ENCODE data around the gene KLHL9.

The KLHL9 gene

GRCh38 chr9:21348430-21348970 is 13.3 kb upstream of the KLHL9 start:
- DNase-seq (ENCODE audit: low read depth, low spot score): no peak
- H3K4me3 ChIP-seq (ENCODE audit: low read length): no peak overlapping the region
- no peaks in the 10 kb centered on the region for H3K27me3 ChIP-seq (ENCODE audit: control insufficient read depth, insufficient read depth, low read length)
- no peaks in the 10 kb centered on the region for H3K9me3 ChIP-seq (ENCODE audit: control insufficient read depth, insufficient read depth, low read length)
- WGBS (ENCODE audit: insufficient coverage, insufficient read length): no CpG with 5 or more reads among the region's 3 CpGs
- no peaks in the 10 kb centered on the region for H3K36me3 ChIP-seq (ENCODE audit: control insufficient read depth, insufficient read depth, low read length)
- H3K27ac ChIP-seq (ENCODE audit: low read length): no peak overlapping the region
- H3K4me1 ChIP-seq (ENCODE audit: control insufficient read depth, insufficient read depth, low read length): no peaks in the 10 kb centered on the region

- Histone ChIP-seq H3K36me3 (ENCODE audit: control insufficient read depth, insufficient read depth, low read length) (no peaks in the 10 kb centered on the region), H3K9me3 (ENCODE audit: control insufficient read depth, insufficient read depth, low read length) (no peaks in the 10 kb centered on the region), H3K27me3 (ENCODE audit: control insufficient read depth, insufficient read depth, low read length) (no peaks in the 10 kb centered on the region), H3K4me3 (ENCODE audit: low read length) (no peak overlapping the region), H3K4me1 (ENCODE audit: control insufficient read depth, insufficient read depth, low read length) (no peaks in the 10 kb centered on the region), H3K27ac (ENCODE audit: low read length) (no peak overlapping the region)
- WGBS (ENCODE audit: insufficient coverage, insufficient read length): no CpG with 5 or more reads among the region's 4 CpGs
- no peak for DNase-seq (ENCODE audit: low read depth, low spot score)
Measured at GRCh38 chr9:21340735-21341134, 5.5 kb upstream of the KLHL9 start.

- Histone ChIP-seq H3K4me1 (ENCODE audit: control insufficient read depth, insufficient read depth, low read length) (peaks cover 4% of the 10 kb centered on the region; the same call in 1 of the 2 replicates), H3K9me3 (ENCODE audit: control insufficient read depth, insufficient read depth, low read length) (no peaks in the 10 kb centered on the region), H3K27me3 (ENCODE audit: control insufficient read depth, insufficient read depth, low read length) (no peaks in the 10 kb centered on the region), H3K36me3 (ENCODE audit: control insufficient read depth, insufficient read depth, low read length) (no peaks in the 10 kb centered on the region), H3K4me3 (ENCODE audit: low read length) (no peak overlapping the region), H3K27ac (ENCODE audit: low read length) (no peak overlapping the region)
- DNase-seq (ENCODE audit: low read depth, low spot score): no peak
Measured at GRCh38 chr9:21336457-21336856, 1.3 kb upstream of the KLHL9 start.

GRCh38 chr9:21333226-21333625 is 2.0 kb downstream of the KLHL9 start:
- DNase-seq (ENCODE audit: low read depth, low spot score): no peak
- no CpG with 5 or more reads among the region's 2 CpGs for WGBS (ENCODE audit: insufficient coverage, insufficient read length)
- no peak overlapping the region for H3K4me3 ChIP-seq (ENCODE audit: low read length)
- H3K4me1 ChIP-seq (ENCODE audit: control insufficient read depth, insufficient read depth, low read length): peaks cover 4% of the 10 kb centered on the region; the same call in 1 of the 2 replicates
- H3K36me3 ChIP-seq (ENCODE audit: control insufficient read depth, insufficient read depth, low read length): no peaks in the 10 kb centered on the region
- H3K27ac ChIP-seq (ENCODE audit: low read length): no peak overlapping the region
- no peaks in the 10 kb centered on the region for H3K27me3 ChIP-seq (ENCODE audit: control insufficient read depth, insufficient read depth, low read length)
- H3K9me3 ChIP-seq (ENCODE audit: control insufficient read depth, insufficient read depth, low read length): no peaks in the 10 kb centered on the region

GRCh38 chr9:21331676-21332402 is 3.4 kb downstream of the KLHL9 start:
- DNase-seq (ENCODE audit: low read depth, low spot score): no peak
- H3K36me3 ChIP-seq (ENCODE audit: control insufficient read depth, insufficient read depth, low read length): no peaks in the 10 kb centered on the region
- no peaks in the 10 kb centered on the region for H3K27me3 ChIP-seq (ENCODE audit: control insufficient read depth, insufficient read depth, low read length)
- H3K9me3 ChIP-seq (ENCODE audit: control insufficient read depth, insufficient read depth, low read length): no peaks in the 10 kb centered on the region
- H3K27ac ChIP-seq (ENCODE audit: low read length): no peak overlapping the region
- H3K4me3 ChIP-seq (ENCODE audit: low read length): no peak overlapping the region
- peaks cover 4% of the 10 kb centered on the region; the same call in 1 of the 2 replicates for H3K4me1 ChIP-seq (ENCODE audit: control insufficient read depth, insufficient read depth, low read length)
- no CpG with 5 or more reads among the region's 5 CpGs for WGBS (ENCODE audit: insufficient coverage, insufficient read length)

GRCh38 chr9:21326526-21327139 is 8.6 kb downstream of the KLHL9 start:
- H3K4me1 ChIP-seq (ENCODE audit: control insufficient read depth, insufficient read depth, low read length): no peaks in the 10 kb centered on the region
- no peaks in the 10 kb centered on the region for H3K27me3 ChIP-seq (ENCODE audit: control insufficient read depth, insufficient read depth, low read length)
- DNase-seq (ENCODE audit: low read depth, low spot score): no peak
- no peak overlapping the region for H3K4me3 ChIP-seq (ENCODE audit: low read length)
- no CpG with 5 or more reads among the region's 2 CpGs for WGBS (ENCODE audit: insufficient coverage, insufficient read length)
- H3K9me3 ChIP-seq (ENCODE audit: control insufficient read depth, insufficient read depth, low read length): no peaks in the 10 kb centered on the region
- H3K27ac ChIP-seq (ENCODE audit: low read length): no peak overlapping the region
- no peaks in the 10 kb centered on the region for H3K36me3 ChIP-seq (ENCODE audit: control insufficient read depth, insufficient read depth, low read length)

GRCh38 chr9:21324047-21324446 is 11.2 kb downstream of the KLHL9 start:
- Histone ChIP-seq H3K4me3 (ENCODE audit: low read length) (no peak overlapping the region), H3K27me3 (ENCODE audit: control insufficient read depth, insufficient read depth, low read length) (no peaks in the 10 kb centered on the region), H3K4me1 (ENCODE audit: control insufficient read depth, insufficient read depth, low read length) (no peaks in the 10 kb centered on the region), H3K36me3 (ENCODE audit: control insufficient read depth, insufficient read depth, low read length) (no peaks in the 10 kb centered on the region), H3K9me3 (ENCODE audit: control insufficient read depth, insufficient read depth, low read length) (no peaks in the 10 kb centered on the region), H3K27ac (ENCODE audit: low read length) (no peak overlapping the region)
- no peak for DNase-seq (ENCODE audit: low read depth, low spot score)
- no CpG with 5 or more reads among the region's 4 CpGs for WGBS (ENCODE audit: insufficient coverage, insufficient read length)

GRCh38 chr9:21322911-21323461 is 12.2 kb downstream of the KLHL9 start:
- DNase-seq (ENCODE audit: low read depth, low spot score): no peak
- Histone ChIP-seq H3K9me3 (ENCODE audit: control insufficient read depth, insufficient read depth, low read length) (no peaks in the 10 kb centered on the region), H3K27me3 (ENCODE audit: control insufficient read depth, insufficient read depth, low read length) (no peaks in the 10 kb centered on the region), H3K4me1 (ENCODE audit: control insufficient read depth, insufficient read depth, low read length) (no peaks in the 10 kb centered on the region), H3K36me3 (ENCODE audit: control insufficient read depth, insufficient read depth, low read length) (no peaks in the 10 kb centered on the region), H3K27ac (ENCODE audit: low read length) (no peak overlapping the region), H3K4me3 (ENCODE audit: low read length) (no peak overlapping the region)
- WGBS (ENCODE audit: insufficient coverage, insufficient read length): no CpG with 5 or more reads among the region's 5 CpGs

GRCh38 chr9:21320465-21320864 is 14.7 kb downstream of the KLHL9 start:
- H3K27me3 ChIP-seq (ENCODE audit: control insufficient read depth, insufficient read depth, low read length): no peaks in the 10 kb centered on the region
- no peak overlapping the region for H3K4me3 ChIP-seq (ENCODE audit: low read length)
- no peaks in the 10 kb centered on the region for H3K4me1 ChIP-seq (ENCODE audit: control insufficient read depth, insufficient read depth, low read length)
- no peaks in the 10 kb centered on the region for H3K9me3 ChIP-seq (ENCODE audit: control insufficient read depth, insufficient read depth, low read length)
- no CpG with 5 or more reads among the region's 2 CpGs for WGBS (ENCODE audit: insufficient coverage, insufficient read length)
- DNase-seq (ENCODE audit: low read depth, low spot score): no peak
- no peak overlapping the region for H3K27ac ChIP-seq (ENCODE audit: low read length)
- H3K36me3 ChIP-seq (ENCODE audit: control insufficient read depth, insufficient read depth, low read length): no peaks in the 10 kb centered on the region

GRCh38 chr9:21317956-21318923 is 17.0 kb downstream of the KLHL9 start:
- no peak overlapping the region for H3K4me3 ChIP-seq (ENCODE audit: low read length)
- H3K27me3 ChIP-seq (ENCODE audit: control insufficient read depth, insufficient read depth, low read length): no peaks in the 10 kb centered on the region
- DNase-seq (ENCODE audit: low read depth, low spot score): no peak
- H3K27ac ChIP-seq (ENCODE audit: low read length): no peak overlapping the region
- H3K36me3 ChIP-seq (ENCODE audit: control insufficient read depth, insufficient read depth, low read length): no peaks in the 10 kb centered on the region
- H3K4me1 ChIP-seq (ENCODE audit: control insufficient read depth, insufficient read depth, low read length): no peaks in the 10 kb centered on the region
- H3K9me3 ChIP-seq (ENCODE audit: control insufficient read depth, insufficient read depth, low read length): no peaks in the 10 kb centered on the region
- WGBS (ENCODE audit: insufficient coverage, insufficient read length): no CpG with 5 or more reads among the region's 7 CpGs

Data from iPS DF 6.9 (cell line).